ENCODE results near the gene ELL2.

DNA sequence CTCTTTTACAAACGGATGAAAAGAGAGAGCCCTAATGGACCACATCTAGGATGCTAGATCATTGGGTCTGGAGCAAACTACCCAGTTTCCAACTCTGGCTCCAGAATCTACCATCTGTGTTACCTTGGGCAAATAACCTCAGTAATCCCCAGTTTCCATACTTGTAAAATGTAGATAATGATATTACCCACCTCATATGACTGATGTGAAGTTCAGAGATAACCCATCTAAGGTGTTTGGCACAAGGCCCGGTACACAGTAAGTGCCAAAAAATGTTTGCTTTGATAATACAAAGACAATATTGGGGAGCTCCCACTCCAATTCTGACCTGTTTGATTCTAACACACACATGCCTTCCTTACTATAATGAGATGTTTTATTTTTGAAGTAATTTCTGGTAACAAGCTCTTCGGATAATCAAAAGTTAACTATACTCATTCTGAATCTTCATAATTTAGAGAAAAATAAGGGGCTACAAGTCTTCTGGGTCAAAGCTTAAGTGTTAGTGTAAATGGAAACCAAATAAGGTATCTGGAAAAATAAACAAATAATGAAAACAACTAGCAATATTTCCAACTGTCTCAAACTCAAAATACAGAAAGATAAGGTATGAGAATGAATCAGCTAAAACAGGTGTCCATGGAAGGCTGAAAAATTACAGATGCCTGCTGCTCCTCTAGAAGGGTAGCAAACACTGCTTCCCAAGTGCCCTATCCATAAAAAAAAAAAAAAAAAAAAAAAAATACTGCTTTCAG lies 30.4 kb downstream of the ELL2 start:
- TF ChIP-seq, protein P1, sequence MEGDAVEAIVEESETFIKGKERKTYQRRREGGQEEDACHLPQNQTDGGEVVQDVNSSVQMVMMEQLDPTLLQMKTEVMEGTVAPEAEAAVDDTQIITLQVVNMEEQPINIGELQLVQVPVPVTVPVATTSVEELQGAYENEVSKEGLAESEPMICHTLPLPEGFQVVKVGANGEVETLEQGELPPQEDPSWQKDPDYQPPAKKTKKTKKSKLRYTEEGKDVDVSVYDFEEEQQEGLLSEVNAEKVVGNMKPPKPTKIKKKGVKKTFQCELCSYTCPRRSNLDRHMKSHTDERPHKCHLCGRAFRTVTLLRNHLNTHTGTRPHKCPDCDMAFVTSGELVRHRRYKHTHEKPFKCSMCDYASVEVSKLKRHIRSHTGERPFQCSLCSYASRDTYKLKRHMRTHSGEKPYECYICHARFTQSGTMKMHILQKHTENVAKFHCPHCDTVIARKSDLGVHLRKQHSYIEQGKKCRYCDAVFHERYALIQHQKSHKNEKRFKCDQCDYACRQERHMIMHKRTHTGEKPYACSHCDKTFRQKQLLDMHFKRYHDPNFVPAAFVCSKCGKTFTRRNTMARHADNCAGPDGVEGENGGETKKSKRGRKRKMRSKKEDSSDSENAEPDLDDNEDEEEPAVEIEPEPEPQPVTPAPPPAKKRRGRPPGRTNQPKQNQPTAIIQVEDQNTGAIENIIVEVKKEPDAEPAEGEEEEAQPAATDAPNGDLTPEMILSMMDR (optimal IDR thresholded peaks at IDR 0.05 in 1 of 3, IDR thresholded peaks at IDR 0.05 in 1 of 3, conservative IDR thresholded peaks at IDR 0.05 in 1 of 3; ENCODE audit: extremely low read depth in 1 of 3, insufficient read depth in 2 of 3, low read length in 3 of 3), result no peak
- TF ChIP-seq EZH2 (IDR thresholded peaks at IDR 0.05; ENCODE audit: low read length), result no peak
